ENCODE data around the gene AFF1.
"Not testable (repeated sequence)": the region's sequence is repeated elsewhere in the genome, so short reads cannot be mapped to it uniquely, and the experiment has no call there.

The AFF1 gene

DNA sequence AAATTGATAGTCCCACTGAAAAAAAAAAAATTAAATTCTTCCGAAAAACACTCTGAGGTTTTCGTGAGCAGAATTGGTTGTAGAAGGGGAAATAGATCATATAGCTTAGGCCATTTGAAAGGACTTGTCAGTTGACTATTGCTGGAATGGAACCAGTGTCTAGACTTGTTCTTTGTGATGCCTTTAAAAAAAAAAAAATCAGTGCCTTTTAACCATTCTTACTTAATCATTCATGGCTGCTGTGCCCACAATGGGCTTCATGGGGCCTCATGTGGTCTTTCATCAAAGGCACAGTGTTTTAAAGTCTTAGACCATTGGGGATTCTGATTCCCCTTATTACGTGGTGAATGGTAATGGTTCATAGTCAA is 139.3 kb downstream of the AFF1 start:
- Histone ChIP-seq H3K4me3 (ENCODE audit: low read length) (peak overlapping the region; percentile 14), H3K9ac (ENCODE audit: low read length) (no peak overlapping the region)

DNA sequence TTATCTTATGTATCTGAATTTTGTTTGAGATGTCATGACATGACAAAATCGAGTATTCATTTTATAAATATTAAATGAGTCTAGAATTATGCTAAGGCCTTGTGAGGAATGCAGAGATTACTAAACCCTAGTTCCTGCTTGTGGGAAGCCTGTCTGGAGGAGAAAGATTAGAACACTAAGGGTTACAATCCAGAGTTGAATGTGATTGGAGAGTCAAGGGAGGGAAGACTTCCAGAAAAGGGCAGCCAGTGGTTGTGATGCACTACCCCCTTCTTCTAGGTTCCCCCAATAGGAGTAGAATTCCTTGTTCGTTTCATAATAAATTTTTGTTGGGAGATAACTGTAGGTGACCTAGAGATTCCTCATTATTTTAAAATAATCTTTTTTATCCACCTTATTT is 141.1 kb downstream of the AFF1 start:
- H3K27me3 ChIP-seq (replicated peaks; ENCODE audit: control insufficient read depth, insufficient read depth, low read length), result no peaks in the 10 kb centered on the region
- DNase-seq (ENCODE audit: low read depth), result no peak

More for the DNA sequence above, 139.3 kb downstream of the AFF1 start:
- no peak for DNase-seq (ENCODE audit: low read depth)
- Histone ChIP-seq H3K9me3 (ENCODE audit: control insufficient read depth, low read length) (no peaks in the 10 kb centered on the region), H3K27me3 (replicated peaks; ENCODE audit: control insufficient read depth, insufficient read depth, low read length) (no peaks in the 10 kb centered on the region), H3K36me3 (ENCODE audit: control insufficient read depth, insufficient read depth, low read length, severe bottlenecking) (no peaks in the 10 kb centered on the region), H3K4me1 (ENCODE audit: control insufficient read depth, insufficient read depth, low read length) (peaks cover 46% of the 10 kb centered on the region)

DNA sequence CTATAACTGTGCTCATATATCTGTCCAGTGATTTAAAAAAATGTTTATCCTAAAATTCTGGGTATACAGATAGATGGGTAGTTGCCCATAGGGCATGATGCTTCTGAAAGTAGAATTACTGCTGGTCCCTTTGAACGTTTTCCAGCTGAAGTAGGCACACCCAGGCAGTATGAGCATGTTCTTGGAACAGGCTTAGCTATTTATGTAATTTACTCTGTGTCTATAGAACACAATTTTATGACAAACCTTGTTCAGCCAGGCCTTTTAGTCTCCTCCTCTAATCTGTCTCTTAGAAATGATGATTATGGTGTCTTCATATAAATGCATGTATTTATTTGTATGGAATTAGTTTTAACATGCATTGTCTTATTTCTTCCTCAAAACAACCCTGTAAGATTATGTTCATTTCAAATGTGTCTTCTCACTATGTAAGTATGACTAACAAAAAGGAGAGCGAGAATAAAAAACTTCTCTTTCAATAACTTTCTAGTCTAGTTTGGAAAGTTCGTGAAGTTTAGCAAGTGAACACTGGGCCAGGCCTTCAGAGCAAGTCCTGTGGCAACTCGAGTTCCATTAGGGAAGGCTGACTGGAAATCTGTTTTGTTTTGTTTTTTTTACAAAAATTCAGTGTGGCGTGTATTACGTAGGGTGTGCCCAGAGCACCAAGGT is 142.0 kb downstream of the AFF1 start:
- no peak overlapping the region for H3K4me3 ChIP-seq (ENCODE audit: low read length)

More for the DNA sequence above, 141.1 kb downstream of the AFF1 start:
- no peaks in the 10 kb centered on the region for H3K9me3 ChIP-seq (ENCODE audit: control insufficient read depth, low read length)
- no peak overlapping the region for H3K4me3 ChIP-seq (ENCODE audit: low read length)
- no peaks in the 10 kb centered on the region for H3K36me3 ChIP-seq (ENCODE audit: control insufficient read depth, insufficient read depth, low read length, severe bottlenecking)
- H3K4me1 ChIP-seq (ENCODE audit: control insufficient read depth, insufficient read depth, low read length), result peaks cover 63% of the 10 kb centered on the region
- no peak overlapping the region for H3K9ac ChIP-seq (ENCODE audit: low read length)

DNA sequence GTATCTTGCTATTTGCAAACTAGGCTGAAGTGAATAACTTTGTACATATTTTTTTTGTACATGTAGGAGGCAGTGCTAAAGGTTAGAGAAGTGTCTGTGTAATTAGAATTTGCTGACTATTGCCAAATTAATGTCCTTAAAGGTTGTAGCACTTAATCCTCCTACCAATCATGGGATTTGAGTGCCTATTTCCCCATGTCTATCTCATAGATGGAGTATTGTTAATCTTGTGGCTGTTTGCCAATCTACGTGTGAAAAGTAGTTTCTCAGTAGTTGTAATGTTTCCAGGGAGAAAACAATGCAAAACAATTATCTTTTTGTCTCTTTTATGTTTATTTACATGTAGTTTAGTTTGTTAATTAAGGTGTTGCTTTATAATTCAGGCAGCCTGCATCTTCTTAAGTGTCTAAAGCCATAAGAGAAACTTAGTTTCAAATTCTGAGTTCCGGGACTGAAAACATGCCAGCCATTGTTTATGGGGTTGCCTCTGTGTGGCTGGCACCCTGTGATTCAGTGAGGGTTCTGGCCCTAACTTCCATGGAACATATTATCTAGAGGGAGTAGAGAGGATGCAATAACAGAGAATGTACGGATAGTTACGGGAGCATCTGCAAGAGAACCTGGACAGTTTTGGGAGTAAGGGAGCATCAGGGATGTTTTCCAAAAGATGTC is 143.2 kb downstream of the AFF1 start:
- H3K36me3 ChIP-seq (ENCODE audit: control insufficient read depth, insufficient read depth, low read length, severe bottlenecking), result no peaks in the 10 kb centered on the region
- H3K27me3 ChIP-seq (replicated peaks; ENCODE audit: control insufficient read depth, insufficient read depth, low read length), result no peaks in the 10 kb centered on the region
- H3K9ac ChIP-seq (ENCODE audit: low read length), result peak overlapping the region; percentile 73
- DNase-seq (ENCODE audit: low read depth), result no peak
- H3K9me3 ChIP-seq (ENCODE audit: control insufficient read depth, low read length), result no peaks in the 10 kb centered on the region
- H3K4me1 ChIP-seq (ENCODE audit: control insufficient read depth, insufficient read depth, low read length), result peaks cover 76% of the 10 kb centered on the region
- H3K4me3 ChIP-seq (ENCODE audit: low read length), result peak overlapping the region; percentile 45

More for the DNA sequence above, 142.0 kb downstream of the AFF1 start:
- DNase-seq (ENCODE audit: low read depth), result peak; percentile 20
- no peaks in the 10 kb centered on the region for H3K36me3 ChIP-seq (ENCODE audit: control insufficient read depth, insufficient read depth, low read length, severe bottlenecking)
- H3K4me1 ChIP-seq (ENCODE audit: control insufficient read depth, insufficient read depth, low read length), result peaks cover 70% of the 10 kb centered on the region
- no peak overlapping the region for H3K9ac ChIP-seq (ENCODE audit: low read length)
- H3K9me3 ChIP-seq (ENCODE audit: control insufficient read depth, low read length), result no peaks in the 10 kb centered on the region
- H3K27me3 ChIP-seq (replicated peaks; ENCODE audit: control insufficient read depth, insufficient read depth, low read length), result no peaks in the 10 kb centered on the region

DNA sequence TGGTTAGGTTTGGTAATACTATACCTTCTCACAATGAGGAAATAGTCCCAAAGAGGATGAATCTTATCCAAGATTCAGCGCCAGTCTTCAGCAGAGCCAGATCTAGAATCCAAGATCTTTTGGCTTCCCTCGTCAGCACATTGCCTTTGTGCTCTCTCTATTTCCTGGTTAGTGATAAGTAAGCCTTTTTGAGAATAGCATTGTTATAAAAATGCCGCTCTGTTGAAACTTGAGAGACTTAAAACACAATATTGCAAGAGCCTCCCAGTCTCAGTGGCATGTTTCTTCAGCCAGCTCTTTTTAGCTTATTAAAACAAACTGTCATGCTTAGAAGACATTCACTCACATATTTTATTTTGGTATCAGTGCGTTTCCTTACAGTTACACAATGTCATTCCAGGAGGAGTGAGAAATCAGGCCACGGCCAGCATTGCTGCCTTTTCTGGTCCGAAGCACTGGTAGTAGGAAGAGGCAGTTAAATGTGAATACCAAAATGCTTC is 144.2 kb downstream of the AFF1 start:
- H3K9me3 ChIP-seq (ENCODE audit: control insufficient read depth, low read length), result no peaks in the 10 kb centered on the region
- H3K4me1 ChIP-seq (ENCODE audit: control insufficient read depth, insufficient read depth, low read length), result peaks cover 67% of the 10 kb centered on the region
- peak; percentile 87 for DNase-seq (ENCODE audit: low read depth)
- H3K36me3 ChIP-seq (ENCODE audit: control insufficient read depth, insufficient read depth, low read length, severe bottlenecking), result no peaks in the 10 kb centered on the region
- H3K4me3 ChIP-seq (ENCODE audit: low read length), result peak overlapping the region; percentile 61
- H3K27me3 ChIP-seq (replicated peaks; ENCODE audit: control insufficient read depth, insufficient read depth, low read length), result no peaks in the 10 kb centered on the region
- peak overlapping the region; percentile 73 for H3K9ac ChIP-seq (ENCODE audit: low read length)

DNA sequence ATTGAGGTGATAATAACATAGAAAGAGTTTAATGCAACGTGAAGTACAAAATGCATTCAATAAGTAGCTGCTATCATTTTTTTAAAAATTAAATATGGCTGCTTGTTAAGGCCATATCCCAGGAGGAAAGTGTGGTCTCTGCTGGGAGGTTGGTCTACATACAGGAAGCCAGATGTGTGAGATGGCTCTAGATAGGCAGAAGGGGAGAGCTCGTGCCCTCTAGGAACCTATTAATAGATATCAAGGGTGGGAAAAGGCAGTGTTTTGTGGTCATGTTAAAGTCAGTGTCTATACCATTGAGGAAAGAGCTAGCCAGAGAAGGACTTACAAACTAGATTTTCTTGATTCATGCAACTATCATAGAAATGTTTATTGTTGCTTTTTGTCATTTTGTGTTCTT is 145.2 kb downstream of the AFF1 start:
- Histone ChIP-seq H3K9me3 (ENCODE audit: control insufficient read depth, low read length) (no peaks in the 10 kb centered on the region), H3K4me1 (ENCODE audit: control insufficient read depth, insufficient read depth, low read length) (peaks cover 66% of the 10 kb centered on the region), H3K4me3 (ENCODE audit: low read length) (peak overlapping the region; percentile 61), H3K27me3 (replicated peaks; ENCODE audit: control insufficient read depth, insufficient read depth, low read length) (no peaks in the 10 kb centered on the region), H3K36me3 (ENCODE audit: control insufficient read depth, insufficient read depth, low read length, severe bottlenecking) (no peaks in the 10 kb centered on the region), H3K9ac (ENCODE audit: low read length) (peak overlapping the region; percentile 73)
- DNase-seq (ENCODE audit: low read depth), result no peak

DNA sequence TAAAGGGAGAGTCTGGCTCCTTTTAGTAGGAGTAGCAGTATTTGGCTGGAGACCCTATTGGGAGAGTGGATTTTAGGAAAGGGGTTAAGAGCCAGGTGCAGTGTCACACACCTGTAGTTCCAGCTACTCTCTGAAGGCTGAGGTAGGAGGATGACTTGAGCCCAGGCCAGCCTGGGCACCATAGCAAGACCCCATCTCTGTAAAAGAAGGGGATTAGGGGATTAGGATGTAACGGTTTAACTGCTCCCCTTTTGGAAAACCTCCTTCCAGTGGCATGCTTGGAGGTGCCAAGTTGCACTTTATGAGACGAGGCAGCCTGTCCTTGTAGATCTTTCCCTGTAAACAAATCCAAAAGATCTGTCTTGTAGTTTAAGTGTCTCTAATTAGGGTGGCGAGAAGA is 145.7 kb downstream of the AFF1 start:
- no peak overlapping the region for H3K4me3 ChIP-seq (ENCODE audit: low read length)
- H3K9me3 ChIP-seq (ENCODE audit: control insufficient read depth, low read length), result no peaks in the 10 kb centered on the region
- H3K27me3 ChIP-seq (replicated peaks; ENCODE audit: control insufficient read depth, insufficient read depth, low read length), result no peaks in the 10 kb centered on the region
- H3K4me1 ChIP-seq (ENCODE audit: control insufficient read depth, insufficient read depth, low read length), result peaks cover 66% of the 10 kb centered on the region
- H3K9ac ChIP-seq (ENCODE audit: low read length), result no peak overlapping the region
- no peak for DNase-seq (ENCODE audit: low read depth)
- no peaks in the 10 kb centered on the region for H3K36me3 ChIP-seq (ENCODE audit: control insufficient read depth, insufficient read depth, low read length, severe bottlenecking)

DNA sequence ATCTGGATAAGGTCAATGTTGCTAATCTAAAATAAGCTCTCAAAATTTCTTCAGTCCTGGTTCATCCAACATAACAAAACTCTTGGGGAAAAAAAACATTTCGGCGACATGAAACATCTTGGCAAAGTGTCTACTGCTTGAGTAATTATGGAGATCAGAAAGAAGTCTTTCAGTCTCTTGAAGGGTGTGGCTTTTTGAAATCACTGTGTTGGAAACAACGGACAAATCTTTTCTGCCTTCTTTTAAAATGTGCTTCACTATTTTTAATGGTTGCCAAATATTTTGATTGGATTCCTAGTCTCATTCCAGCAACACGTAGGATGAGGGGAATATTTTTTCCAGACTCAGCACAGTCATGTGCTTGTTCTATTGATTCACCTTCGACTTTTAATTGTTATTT is 147.0 kb downstream of the AFF1 start:
- no peak for DNase-seq (ENCODE audit: low read depth)
- Histone ChIP-seq H3K9ac (ENCODE audit: low read length) (peak overlapping the region; percentile 36), H3K36me3 (ENCODE audit: control insufficient read depth, insufficient read depth, low read length, severe bottlenecking) (peaks cover 10% of the 10 kb centered on the region), H3K27me3 (replicated peaks; ENCODE audit: control insufficient read depth, insufficient read depth, low read length) (no peaks in the 10 kb centered on the region), H3K9me3 (ENCODE audit: control insufficient read depth, low read length) (no peaks in the 10 kb centered on the region), H3K4me3 (ENCODE audit: low read length) (peak overlapping the region; percentile 31), H3K4me1 (ENCODE audit: control insufficient read depth, insufficient read depth, low read length) (peaks cover 56% of the 10 kb centered on the region)

DNA sequence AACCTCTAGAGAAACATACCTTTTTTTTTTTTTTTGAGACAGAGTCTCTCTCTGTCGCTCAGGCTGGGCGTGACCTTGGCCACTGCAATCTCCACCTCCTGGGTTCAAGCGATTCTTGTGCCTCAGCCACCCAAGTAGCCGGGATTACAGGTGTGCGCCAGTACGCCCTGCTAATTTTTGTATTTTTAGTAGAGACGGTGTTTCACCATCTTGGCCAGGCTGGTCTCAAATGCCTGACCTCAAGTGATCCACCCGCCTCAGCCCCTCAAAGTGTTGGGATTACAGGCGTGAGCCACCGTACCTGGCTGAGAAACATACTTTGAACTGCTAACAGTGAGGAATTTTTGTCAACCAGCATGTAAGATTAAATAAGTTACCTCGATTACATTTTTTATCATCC is 150.9 kb downstream of the AFF1 start:
- not testable (repeated sequence) for H3K27me3 ChIP-seq (replicated peaks; ENCODE audit: control insufficient read depth, insufficient read depth, low read length); H3K9me3 ChIP-seq (ENCODE audit: control insufficient read depth, low read length); H3K4me3 ChIP-seq (ENCODE audit: low read length); H3K9ac ChIP-seq (ENCODE audit: low read length); DNase-seq (ENCODE audit: low read depth)
- Histone ChIP-seq H3K4me1 (ENCODE audit: control insufficient read depth, insufficient read depth, low read length) (peaks cover 23% of the 10 kb centered on the region), H3K36me3 (ENCODE audit: control insufficient read depth, insufficient read depth, low read length, severe bottlenecking) (peaks cover 24% of the 10 kb centered on the region)

DNA sequence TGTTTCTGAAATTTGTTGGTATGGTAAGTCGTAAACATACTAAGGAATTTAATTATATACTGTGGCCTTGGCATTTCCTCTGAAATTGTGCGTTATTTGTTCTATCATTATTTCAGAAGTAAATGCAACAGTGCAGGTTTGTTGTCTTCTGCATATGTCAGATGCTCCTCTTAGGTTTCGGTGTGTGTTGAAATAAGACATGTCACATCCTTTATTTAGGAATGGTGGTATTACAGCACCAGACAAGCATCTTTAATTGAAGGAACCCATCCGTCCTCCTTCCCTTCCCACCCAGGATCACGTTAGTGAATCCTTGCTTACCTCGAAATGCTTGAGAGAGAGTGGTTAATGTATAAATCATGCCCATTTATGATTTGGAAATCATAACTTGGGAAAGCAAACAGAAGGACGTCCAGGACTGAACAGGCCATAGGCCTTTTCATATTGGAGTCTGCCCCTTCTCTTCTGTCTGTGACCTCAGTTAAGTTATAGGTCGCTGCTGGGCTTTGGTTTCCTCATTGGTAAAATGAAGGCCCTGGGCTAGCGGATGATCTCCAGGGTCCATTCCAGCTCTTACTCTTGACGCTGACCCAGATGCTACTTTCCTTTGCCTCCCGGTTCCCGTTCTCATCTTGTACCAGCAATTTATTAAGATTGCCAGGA is 151.5 kb downstream of the AFF1 start:
- H3K4me1 ChIP-seq (ENCODE audit: control insufficient read depth, insufficient read depth, low read length), result peaks cover 20% of the 10 kb centered on the region
- DNase-seq (ENCODE audit: low read depth), result no peak
- H3K9me3 ChIP-seq (ENCODE audit: control insufficient read depth, low read length), result no peaks in the 10 kb centered on the region
- H3K9ac ChIP-seq (ENCODE audit: low read length), result no peak overlapping the region
- H3K27me3 ChIP-seq (replicated peaks; ENCODE audit: control insufficient read depth, insufficient read depth, low read length), result no peaks in the 10 kb centered on the region
- H3K36me3 ChIP-seq (ENCODE audit: control insufficient read depth, insufficient read depth, low read length, severe bottlenecking), result peaks cover 24% of the 10 kb centered on the region
- H3K4me3 ChIP-seq (ENCODE audit: low read length), result no peak overlapping the region

DNA sequence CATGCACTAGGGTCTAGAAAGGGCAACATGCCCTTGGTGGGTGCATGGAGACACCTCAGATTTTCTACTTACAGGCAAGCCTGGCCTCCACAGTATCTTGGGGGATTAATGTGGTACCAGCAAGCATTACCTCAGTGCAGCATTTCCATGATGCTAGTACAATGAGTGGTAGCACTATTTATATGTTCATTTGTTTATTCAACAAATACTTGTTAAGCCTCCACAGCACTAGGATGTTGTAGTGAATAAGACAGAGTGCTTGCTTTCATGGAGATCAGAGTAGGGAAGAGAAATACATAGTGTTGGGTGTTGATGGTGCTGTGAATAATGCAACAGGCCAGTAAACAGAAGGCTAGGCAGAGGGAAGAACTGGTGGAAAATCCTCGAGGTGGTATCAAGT is 152.2 kb downstream of the AFF1 start:
- Histone ChIP-seq H3K9ac (ENCODE audit: low read length) (no peak overlapping the region), H3K9me3 (ENCODE audit: control insufficient read depth, low read length) (no peaks in the 10 kb centered on the region), H3K36me3 (ENCODE audit: control insufficient read depth, insufficient read depth, low read length, severe bottlenecking) (peaks cover 30% of the 10 kb centered on the region), H3K4me1 (ENCODE audit: control insufficient read depth, insufficient read depth, low read length) (peaks cover 13% of the 10 kb centered on the region), H3K27me3 (replicated peaks; ENCODE audit: control insufficient read depth, insufficient read depth, low read length) (no peaks in the 10 kb centered on the region), H3K4me3 (ENCODE audit: low read length) (no peak overlapping the region)
- no peak for DNase-seq (ENCODE audit: low read depth)

Data from adipocyte (in vitro differentiated cells).